Stomach (tissue), 4 donors: ENCODE measurements around the gene THSD7A.

Experiments
- CTCF ChIP-seq, 7 experiments: fragments of 450-650 bp in 4 of 7; fragments of 200-600 bp in 3 of 7; sonication (generic) in 3 of 7; IDR thresholded peaks; one replicate each; pipeline ENCODE4 v1.5.1; 2016 to 2019; ENCODE audit warnings: antibody characterized with exemption in 7 of 7, control low read depth in 2 of 7, mild to moderate bottlenecking in 1 of 7
- EP300 ChIP-seq: sonication (generic); formaldehyde crosslinking; IDR thresholded peaks from one replicate; pipeline ENCODE4 v1.6.1; 2017; ENCODE audit warnings: antibody characterized with exemption
- POLR2A ChIP-seq, 4 donors: fragments of 450-650 bp; IDR thresholded peaks; one replicate each; pipeline ENCODE4 v1.6.1; 2016; ENCODE audit warnings: antibody characterized with exemption in 4 of 4, control low read depth in 2 of 4, mild to moderate bottlenecking in 1 of 4, moderate library complexity in 1 of 4
- POLR2AphosphoS5 ChIP-seq, 3 donors: sonication (generic); formaldehyde crosslinking; IDR thresholded peaks; one replicate each; pipeline ENCODE4 v1.6.1; 2016; ENCODE audit warnings: antibody characterized with exemption in 3 of 3

DNA sequence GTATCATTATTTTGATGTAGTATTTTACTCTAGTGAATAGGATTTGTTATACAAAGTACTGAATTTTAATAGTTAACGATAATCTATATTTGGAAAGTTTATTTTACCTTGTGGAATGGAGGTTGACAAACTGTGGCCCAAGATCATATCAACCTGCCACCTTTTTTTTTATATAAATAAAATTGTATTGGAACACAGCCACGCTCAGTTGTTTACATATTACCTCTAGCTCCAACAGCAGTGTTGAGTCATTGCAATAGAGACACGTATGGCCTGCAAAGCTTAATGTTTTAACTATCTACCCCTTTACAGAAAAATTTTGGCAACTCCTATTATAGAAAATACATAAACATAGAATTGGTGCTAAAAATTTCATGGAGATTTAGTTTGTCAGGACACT is 239.3 kb downstream of the THSD7A start:
- TF ChIP-seq POLR2AphosphoS5 (IDR thresholded peaks at IDR 0.05) (no peak), CTCF (IDR thresholded peaks at IDR 0.05) (no peak), EP300 (no peak), POLR2A (IDR thresholded peaks at IDR 0.05) (no peak)
